ENCODE measurements around the gene PTPRG.

PTPRG gene

DNA sequence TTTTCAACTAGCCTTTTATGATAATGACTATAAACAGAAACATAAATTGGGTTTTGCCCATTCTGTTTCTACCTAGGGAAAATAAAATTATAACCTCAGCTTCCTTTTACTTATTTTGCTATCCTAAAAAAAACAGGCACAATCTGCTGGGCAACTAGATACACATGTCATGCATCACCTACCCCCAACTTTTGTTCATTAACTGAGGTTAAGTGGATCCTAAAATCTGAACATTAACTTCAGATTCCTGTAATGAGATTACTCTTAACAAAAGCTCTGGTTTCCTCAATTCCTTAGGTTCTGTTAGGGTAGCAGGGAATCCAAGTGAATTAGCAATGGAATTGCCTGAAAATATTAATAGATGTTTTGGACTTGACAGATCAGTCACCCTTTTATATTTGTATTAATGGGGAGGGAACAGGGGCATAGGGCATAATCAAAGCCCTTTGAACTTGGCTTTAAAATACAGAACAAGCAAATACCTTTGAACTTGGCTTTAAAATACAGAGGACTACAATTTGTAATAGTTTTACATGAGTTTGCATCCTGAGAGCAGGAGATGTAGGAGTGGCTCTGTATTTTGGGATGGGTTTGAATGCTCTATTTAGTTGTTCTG is 705.4 kb downstream of the PTPRG start:
- H3K9ac ChIP-seq (ENCODE audit: low read length), result no peak overlapping the region
- H3K4me3 ChIP-seq (ENCODE audit: low read length), result no peak overlapping the region
- H3K4me1 ChIP-seq (ENCODE audit: control insufficient read depth, insufficient read depth, low read length), result no peaks in the 10 kb centered on the region
- H3K27me3 ChIP-seq (ENCODE audit: control insufficient read depth, insufficient read depth, low read length), result no peaks in the 10 kb centered on the region
- no peaks in the 10 kb centered on the region for H3K9me3 ChIP-seq (ENCODE audit: control insufficient read depth, low read length)
- H3K36me3 ChIP-seq (ENCODE audit: control insufficient read depth, insufficient read depth, low read length), result no peaks in the 10 kb centered on the region

DNA sequence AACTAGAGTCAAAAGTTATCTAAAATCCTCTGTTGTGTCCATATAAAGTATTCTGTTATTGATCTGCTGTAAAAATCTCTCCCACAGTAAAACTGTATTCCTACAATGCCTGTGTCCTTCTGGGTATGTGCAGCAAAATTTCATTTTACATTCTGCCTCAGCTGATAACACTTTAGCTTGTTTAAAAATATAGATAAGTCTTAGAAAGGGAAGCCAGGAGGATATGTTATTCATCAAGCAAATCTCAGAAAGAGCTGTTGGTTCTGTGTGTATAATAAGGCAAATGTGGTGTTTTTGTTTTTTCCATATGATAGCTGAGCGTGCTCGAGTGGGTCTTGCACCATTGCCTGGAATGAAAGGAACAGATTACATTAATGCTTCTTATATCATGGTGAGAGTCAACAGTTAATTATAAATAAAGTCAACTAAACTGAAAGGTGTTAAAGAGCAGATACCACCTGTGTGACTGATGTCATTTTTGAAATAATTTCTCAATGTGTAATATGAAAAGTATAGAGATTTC is 715.3 kb downstream of the PTPRG start:
- Histone ChIP-seq H3K27me3 (ENCODE audit: control insufficient read depth, insufficient read depth, low read length) (no peaks in the 10 kb centered on the region), H3K9ac (ENCODE audit: low read length) (no peak overlapping the region), H3K9me3 (ENCODE audit: control insufficient read depth, low read length) (no peaks in the 10 kb centered on the region), H3K4me1 (ENCODE audit: control insufficient read depth, insufficient read depth, low read length) (no peaks in the 10 kb centered on the region), H3K36me3 (ENCODE audit: control insufficient read depth, insufficient read depth, low read length) (no peaks in the 10 kb centered on the region), H3K4me3 (ENCODE audit: low read length) (no peak overlapping the region)

DNA sequence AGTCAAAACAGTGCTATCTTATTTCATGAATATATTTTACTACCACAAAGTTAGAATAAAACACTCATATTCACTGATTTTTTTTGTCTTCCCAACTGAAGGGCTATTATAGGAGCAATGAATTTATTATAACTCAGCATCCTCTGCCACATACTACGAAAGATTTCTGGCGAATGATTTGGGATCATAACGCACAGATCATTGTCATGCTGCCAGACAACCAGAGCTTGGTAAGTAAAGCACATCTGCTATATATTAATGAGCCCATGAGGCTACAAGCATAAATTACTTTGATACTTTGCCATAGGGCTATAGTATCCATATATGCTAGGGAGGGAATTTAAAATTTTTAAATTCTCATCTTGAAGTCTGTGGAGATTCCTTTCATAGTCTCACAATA is 716.1 kb downstream of the PTPRG start:
- no peaks in the 10 kb centered on the region for H3K9me3 ChIP-seq (ENCODE audit: control insufficient read depth, low read length)
- no peaks in the 10 kb centered on the region for H3K4me1 ChIP-seq (ENCODE audit: control insufficient read depth, insufficient read depth, low read length)
- H3K4me3 ChIP-seq (ENCODE audit: low read length), result no peak overlapping the region
- H3K27me3 ChIP-seq (ENCODE audit: control insufficient read depth, insufficient read depth, low read length), result no peaks in the 10 kb centered on the region
- no peak overlapping the region for H3K9ac ChIP-seq (ENCODE audit: low read length)
- H3K36me3 ChIP-seq (ENCODE audit: control insufficient read depth, insufficient read depth, low read length), result no peaks in the 10 kb centered on the region

DNA sequence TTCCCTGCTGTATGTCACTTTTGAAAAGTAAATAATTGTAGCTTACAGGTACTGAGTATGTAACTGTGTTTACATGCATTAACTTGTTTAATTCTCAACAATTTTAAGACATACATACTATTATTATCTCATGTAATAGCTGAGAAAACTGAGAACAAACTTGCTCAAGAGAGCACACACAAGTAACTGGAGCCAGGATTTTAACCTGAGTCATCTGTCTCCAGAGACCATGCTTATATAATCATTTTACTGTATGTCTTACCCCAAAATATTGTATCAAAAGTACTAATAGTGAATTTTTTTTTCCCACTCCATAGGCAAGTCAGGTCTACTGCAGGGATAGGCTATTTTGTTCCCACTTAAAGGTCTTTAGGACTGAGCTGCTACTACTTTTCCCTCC is 716.6 kb downstream of the PTPRG start:
- H3K9ac ChIP-seq (ENCODE audit: low read length), result no peak overlapping the region
- H3K27me3 ChIP-seq (ENCODE audit: control insufficient read depth, insufficient read depth, low read length), result no peaks in the 10 kb centered on the region

DNA sequence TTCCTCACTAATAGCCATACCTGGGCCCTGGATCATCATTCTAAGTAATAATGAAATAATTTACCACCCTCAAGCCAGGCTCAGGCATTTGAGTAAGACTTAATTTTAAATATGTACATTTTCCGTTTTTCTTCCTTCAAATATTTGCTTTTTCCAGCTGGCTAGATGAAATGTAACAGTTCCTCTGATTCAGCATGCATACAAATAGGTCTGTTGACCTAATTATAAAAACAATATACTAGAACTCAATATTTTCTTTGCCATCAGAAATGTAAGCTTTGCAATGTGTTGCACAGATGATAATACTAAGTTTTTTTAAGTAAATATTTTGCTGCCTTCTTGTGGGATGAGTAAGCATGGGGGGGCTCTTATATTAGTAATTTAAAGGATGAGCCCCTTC is 720.4 kb downstream of the PTPRG start:
- Histone ChIP-seq H3K36me3 (ENCODE audit: control insufficient read depth, insufficient read depth, low read length) (no peaks in the 10 kb centered on the region), H3K4me3 (ENCODE audit: low read length) (no peak overlapping the region), H3K27me3 (ENCODE audit: control insufficient read depth, insufficient read depth, low read length) (no peaks in the 10 kb centered on the region)

More for the DNA sequence above, 716.6 kb downstream of the PTPRG start:
- H3K9me3 ChIP-seq (ENCODE audit: control insufficient read depth, low read length), result no peaks in the 10 kb centered on the region
- no peaks in the 10 kb centered on the region for H3K4me1 ChIP-seq (ENCODE audit: control insufficient read depth, insufficient read depth, low read length)
- H3K36me3 ChIP-seq (ENCODE audit: control insufficient read depth, insufficient read depth, low read length), result no peaks in the 10 kb centered on the region
- H3K4me3 ChIP-seq (ENCODE audit: low read length), result no peak overlapping the region

DNA sequence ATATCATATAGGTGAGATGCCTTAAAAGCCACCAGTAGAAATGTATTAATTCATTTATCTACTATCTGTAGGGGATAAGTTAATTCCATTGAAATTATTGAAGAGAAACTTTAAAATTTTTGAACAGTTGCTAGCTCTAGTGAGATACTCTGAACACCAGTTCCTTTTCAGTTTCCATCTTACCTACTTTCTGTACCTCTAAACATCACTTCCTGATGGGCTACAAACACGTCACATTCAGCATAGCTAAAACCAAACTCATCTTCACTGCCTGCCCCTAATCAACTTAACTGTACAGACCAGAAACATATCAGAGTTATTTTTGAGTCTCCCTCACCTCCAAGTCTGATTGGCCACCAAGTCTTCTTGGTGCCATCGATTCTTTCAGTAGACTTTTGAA is 723.1 kb downstream of the PTPRG start:
- Histone ChIP-seq H3K4me3 (ENCODE audit: low read length) (no peak overlapping the region), H3K4me1 (ENCODE audit: control insufficient read depth, insufficient read depth, low read length) (no peaks in the 10 kb centered on the region), H3K9me3 (ENCODE audit: control insufficient read depth, low read length) (no peaks in the 10 kb centered on the region), H3K27me3 (ENCODE audit: control insufficient read depth, insufficient read depth, low read length) (no peaks in the 10 kb centered on the region), H3K36me3 (ENCODE audit: control insufficient read depth, insufficient read depth, low read length) (no peaks in the 10 kb centered on the region), H3K9ac (ENCODE audit: low read length) (no peak overlapping the region)

More for the DNA sequence above, 720.4 kb downstream of the PTPRG start:
- Histone ChIP-seq H3K9me3 (ENCODE audit: control insufficient read depth, low read length) (no peaks in the 10 kb centered on the region), H3K9ac (ENCODE audit: low read length) (no peak overlapping the region), H3K4me1 (ENCODE audit: control insufficient read depth, insufficient read depth, low read length) (no peaks in the 10 kb centered on the region)

DNA sequence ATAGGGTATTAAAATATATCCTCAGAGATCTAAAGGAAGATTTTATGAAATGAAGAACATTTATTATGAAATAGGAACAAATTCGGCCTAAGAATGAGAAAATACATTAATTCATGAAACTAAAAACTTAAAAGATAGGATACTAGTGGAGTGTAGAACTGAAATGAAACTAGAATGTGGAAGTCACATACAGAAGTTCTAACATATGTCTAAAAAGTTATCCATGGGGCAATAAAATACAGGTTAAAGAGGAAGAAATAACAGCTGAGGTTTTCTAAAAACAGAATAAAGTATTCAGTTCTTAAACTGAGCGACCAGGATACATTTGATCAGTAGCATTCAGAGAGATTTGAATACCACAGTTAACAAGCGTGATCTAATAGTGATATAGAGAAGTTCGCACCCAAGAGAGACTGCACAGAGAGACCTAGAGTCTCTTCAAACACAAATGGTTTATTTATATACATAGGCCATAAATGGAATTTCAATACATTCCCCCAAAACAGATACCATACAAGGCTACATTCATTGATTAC is 726.1 kb downstream of the PTPRG start:
- Histone ChIP-seq H3K4me1 (ENCODE audit: control insufficient read depth, insufficient read depth, low read length) (no peaks in the 10 kb centered on the region), H3K36me3 (ENCODE audit: control insufficient read depth, insufficient read depth, low read length) (no peaks in the 10 kb centered on the region), H3K9ac (ENCODE audit: low read length) (no peak overlapping the region), H3K27me3 (ENCODE audit: control insufficient read depth, insufficient read depth, low read length) (no peaks in the 10 kb centered on the region), H3K9me3 (ENCODE audit: control insufficient read depth, low read length) (no peaks in the 10 kb centered on the region), H3K4me3 (ENCODE audit: low read length) (no peak overlapping the region)

DNA sequence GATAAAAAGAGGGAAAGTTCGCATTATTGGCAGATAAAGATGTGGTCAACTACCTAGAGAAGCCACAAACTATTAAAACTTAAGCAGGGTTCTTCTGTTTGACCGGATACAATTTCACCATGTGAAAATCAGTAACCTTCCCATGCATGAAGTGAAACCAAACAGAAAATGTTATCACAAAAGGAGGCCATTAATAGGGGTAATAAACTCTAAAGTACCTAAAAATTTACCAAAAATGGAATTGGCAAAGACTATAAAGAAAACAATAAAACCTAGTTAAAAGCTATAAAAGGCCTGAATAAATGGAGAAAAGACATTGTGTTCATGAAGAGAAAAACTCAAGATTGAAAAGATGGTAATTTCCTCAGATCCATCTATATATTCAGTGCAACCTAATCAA is 728.6 kb downstream of the PTPRG start:
- Histone ChIP-seq H3K4me1 (ENCODE audit: control insufficient read depth, insufficient read depth, low read length) (no peaks in the 10 kb centered on the region), H3K36me3 (ENCODE audit: control insufficient read depth, insufficient read depth, low read length) (no peaks in the 10 kb centered on the region), H3K27me3 (ENCODE audit: control insufficient read depth, insufficient read depth, low read length) (no peaks in the 10 kb centered on the region), H3K9me3 (ENCODE audit: control insufficient read depth, low read length) (no peaks in the 10 kb centered on the region), H3K9ac (ENCODE audit: low read length) (no peak overlapping the region), H3K4me3 (ENCODE audit: low read length) (no peak overlapping the region)

DNA sequence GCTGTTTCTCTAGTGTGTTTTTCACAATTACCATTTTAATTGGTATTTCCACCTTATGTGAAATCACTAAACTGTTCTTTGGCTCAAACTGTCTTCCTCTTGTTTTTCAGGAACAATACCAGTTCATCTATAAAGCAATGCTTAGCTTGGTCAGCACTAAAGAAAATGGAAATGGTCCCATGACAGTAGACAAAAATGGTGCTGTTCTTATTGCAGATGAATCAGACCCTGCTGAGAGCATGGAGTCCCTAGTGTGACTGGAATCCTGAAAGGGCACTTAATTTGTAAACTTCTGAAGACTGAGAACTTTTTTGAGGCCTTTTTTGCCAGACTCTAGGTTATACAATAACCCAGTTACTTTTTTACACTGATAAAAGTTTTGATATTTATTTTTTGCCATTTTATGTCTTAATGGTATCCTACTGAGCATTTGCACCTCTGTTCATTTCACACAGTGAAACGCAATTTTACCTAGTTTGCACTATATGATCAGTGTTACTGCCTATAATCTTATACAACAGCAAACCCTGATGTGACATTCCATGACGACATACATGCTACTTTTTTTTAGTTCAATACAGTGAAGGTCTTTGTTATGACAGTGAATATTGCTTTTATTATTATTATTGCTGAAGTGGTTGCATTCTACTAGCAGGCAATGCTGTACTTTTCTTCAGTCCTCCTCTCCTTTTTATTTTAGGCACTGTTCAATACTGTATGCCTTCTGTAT is 731.8 kb downstream of the PTPRG start:
- no peaks in the 10 kb centered on the region for H3K36me3 ChIP-seq (ENCODE audit: control insufficient read depth, insufficient read depth, low read length)
- H3K27me3 ChIP-seq (ENCODE audit: control insufficient read depth, insufficient read depth, low read length), result no peaks in the 10 kb centered on the region
- H3K9ac ChIP-seq (ENCODE audit: low read length), result no peak overlapping the region
- no peaks in the 10 kb centered on the region for H3K9me3 ChIP-seq (ENCODE audit: control insufficient read depth, low read length)
- H3K4me3 ChIP-seq (ENCODE audit: low read length), result no peak overlapping the region
- no peaks in the 10 kb centered on the region for H3K4me1 ChIP-seq (ENCODE audit: control insufficient read depth, insufficient read depth, low read length)

DNA sequence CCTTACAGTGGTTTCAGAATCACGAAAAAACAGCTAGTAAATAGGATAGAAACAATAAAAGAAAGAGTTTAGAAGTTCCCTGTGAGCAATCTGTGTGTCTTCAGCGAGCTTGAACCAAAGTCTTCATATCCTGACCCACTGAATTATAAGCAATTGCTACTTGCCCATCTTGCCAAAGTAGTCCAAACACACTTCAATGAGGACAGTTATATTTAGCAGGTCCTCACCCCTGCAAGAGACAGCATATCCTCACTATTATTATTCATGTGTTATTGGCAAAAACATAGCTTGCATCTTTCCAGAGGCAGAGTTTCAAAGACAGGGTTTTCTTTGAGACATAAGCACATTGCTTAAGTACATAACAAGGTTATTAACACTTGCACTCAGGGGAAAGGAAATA is 734.2 kb downstream of the PTPRG start:
- H3K27me3 ChIP-seq (ENCODE audit: control insufficient read depth, insufficient read depth, low read length), result no peaks in the 10 kb centered on the region
- H3K36me3 ChIP-seq (ENCODE audit: control insufficient read depth, insufficient read depth, low read length), result no peaks in the 10 kb centered on the region
- no peak overlapping the region for H3K4me3 ChIP-seq (ENCODE audit: low read length)
- no peaks in the 10 kb centered on the region for H3K9me3 ChIP-seq (ENCODE audit: control insufficient read depth, low read length)
- H3K4me1 ChIP-seq (ENCODE audit: control insufficient read depth, insufficient read depth, low read length), result no peaks in the 10 kb centered on the region
- no peak overlapping the region for H3K9ac ChIP-seq (ENCODE audit: low read length)

DNA sequence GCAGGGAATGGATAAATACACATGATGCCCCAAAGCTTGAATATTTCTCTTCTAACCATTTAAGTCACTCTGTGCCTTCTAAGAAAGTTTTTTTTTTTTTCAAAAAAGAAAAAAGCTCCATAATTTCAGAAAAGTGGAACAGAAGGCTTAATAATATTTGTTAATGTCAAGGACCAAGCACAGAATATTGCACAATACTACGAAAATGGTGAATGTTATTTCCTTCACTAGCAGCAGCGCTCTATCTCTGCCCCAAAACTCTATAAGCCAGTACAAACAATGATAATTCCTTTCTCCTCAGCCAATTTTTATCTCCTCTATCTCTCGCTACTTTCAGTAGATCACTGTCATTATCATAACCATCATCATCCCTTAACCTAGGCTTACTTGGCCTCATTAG is 739.2 kb downstream of the PTPRG start:
- Histone ChIP-seq H3K27me3 (ENCODE audit: control insufficient read depth, insufficient read depth, low read length) (no peaks in the 10 kb centered on the region), H3K9ac (ENCODE audit: low read length) (no peak overlapping the region), H3K4me3 (ENCODE audit: low read length) (no peak overlapping the region), H3K36me3 (ENCODE audit: control insufficient read depth, insufficient read depth, low read length) (no peaks in the 10 kb centered on the region), H3K9me3 (ENCODE audit: control insufficient read depth, low read length) (no peaks in the 10 kb centered on the region), H3K4me1 (ENCODE audit: control insufficient read depth, insufficient read depth, low read length) (no peaks in the 10 kb centered on the region)

DNA sequence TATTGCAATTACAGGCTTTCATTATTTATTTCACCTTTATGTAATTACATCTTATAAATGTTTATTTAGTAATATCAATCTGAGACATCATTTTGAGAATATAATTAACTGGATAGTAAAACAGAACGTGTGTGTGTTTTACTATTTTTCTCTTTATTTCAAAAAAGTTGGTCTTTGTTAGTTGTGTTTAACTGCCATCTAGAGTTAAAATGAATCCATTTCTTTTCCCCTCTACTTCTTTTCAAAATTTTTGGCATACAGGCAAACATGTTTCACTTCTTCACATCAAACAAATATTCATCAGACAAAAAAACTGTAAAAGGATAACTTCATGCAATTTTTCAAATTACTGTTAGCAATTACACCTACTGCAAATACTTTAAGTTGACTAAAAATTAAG is 750.8 kb downstream of the PTPRG start:
- no peaks in the 10 kb centered on the region for H3K27me3 ChIP-seq (ENCODE audit: control insufficient read depth, insufficient read depth, low read length)
- H3K4me3 ChIP-seq (ENCODE audit: low read length), result no peak overlapping the region
- H3K36me3 ChIP-seq (ENCODE audit: control insufficient read depth, insufficient read depth, low read length), result no peaks in the 10 kb centered on the region
- H3K4me1 ChIP-seq (ENCODE audit: control insufficient read depth, insufficient read depth, low read length), result no peaks in the 10 kb centered on the region
- H3K9me3 ChIP-seq (ENCODE audit: control insufficient read depth, low read length), result no peaks in the 10 kb centered on the region
- no peak overlapping the region for H3K9ac ChIP-seq (ENCODE audit: low read length)

Data from mucosa of stomach (tissue), 1 donor.